ENCODE results near the gene EGFR. TPM values are rescaled to one million over a fixed set of nuclear protein-coding genes. Genes with fewer than 3 reads are reported as not detected.

The EGFR gene
- total and polyA plus RNA-seq, 9 donors = 13.0 to 54.6 (median 41.7) TPM

- no peaks in the 10 kb centered on the region for H3K27me3 ChIP-seq
- H3K36me3 ChIP-seq = no peaks in the 10 kb centered on the region
- no peak overlapping the region for H3K27ac ChIP-seq
- intact Hi-C loops (cut with DNase I) = no loop called here
- H3K4me3 ChIP-seq = no peak overlapping the region
- TF ChIP-seq CTCF (IDR thresholded peaks at IDR 0.05) = no peak
- no peak for TF ChIP-seq POLR2A (IDR thresholded peaks at IDR 0.05)
- TF ChIP-seq EP300 (IDR thresholded peaks at IDR 0.05) = no peak
- no peaks in the 10 kb centered on the region for H3K9me3 ChIP-seq
- 93 to 94% (median 94%) methylated on average over 14 of the region's 14 CpGs for WGBS, 3 donors
- no peaks in the 10 kb centered on the region for H3K4me1 ChIP-seq (ENCODE audit: insufficient read depth)
- DNase-seq = no peak
These were observed 38.3 kb upstream of the EGFR start for GRCh38 chr7:54980521-54980920.

DNA sequence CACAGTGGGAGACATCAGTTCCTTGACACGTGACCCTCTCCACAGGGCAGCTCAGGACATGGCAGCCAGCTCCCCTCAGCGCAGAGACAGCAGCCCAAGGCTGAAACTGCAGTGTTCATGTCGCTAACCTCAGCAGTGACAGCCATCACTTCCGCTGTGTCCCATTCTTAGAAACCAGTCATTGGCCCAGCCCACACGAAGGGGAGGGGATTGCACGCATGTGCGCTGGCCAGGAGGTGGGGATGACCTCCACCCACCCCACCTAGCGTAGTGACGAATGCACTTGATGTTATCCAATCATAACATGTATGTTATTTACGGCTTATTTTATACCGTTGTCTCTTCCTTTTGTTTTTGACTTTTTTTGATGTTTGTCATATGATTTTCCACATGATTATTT, 36.9 kb upstream of the EGFR start:
- TF ChIP-seq EP300 (IDR thresholded peaks at IDR 0.05) = no peak
- TF ChIP-seq POLR2A (IDR thresholded peaks at IDR 0.05) = no peak
- no peak for TF ChIP-seq CTCF (IDR thresholded peaks at IDR 0.05)
- 93 to 96% (median 94%) methylated on average over 11 of the region's 11 CpGs for WGBS, 3 donors
- no peaks in the 10 kb centered on the region for H3K36me3 ChIP-seq
- no peaks in the 10 kb centered on the region for H3K27me3 ChIP-seq
- no peaks in the 10 kb centered on the region for H3K9me3 ChIP-seq
- H3K4me3 ChIP-seq = no peak overlapping the region
- no peak for DNase-seq
- intact Hi-C loops (cut with DNase I) = no loop called here
- H3K27ac ChIP-seq = no peak overlapping the region
- no peaks in the 10 kb centered on the region for H3K4me1 ChIP-seq (ENCODE audit: insufficient read depth)

- intact Hi-C loops (cut with DNase I) = no loop called here
- H3K27me3 ChIP-seq = no peaks in the 10 kb centered on the region
- no peaks in the 10 kb centered on the region for H3K9me3 ChIP-seq
- no peak for TF ChIP-seq POLR2A (IDR thresholded peaks at IDR 0.05)
- no peak for TF ChIP-seq CTCF (IDR thresholded peaks at IDR 0.05)
- TF ChIP-seq EP300 (IDR thresholded peaks at IDR 0.05) = no peak
- no peaks in the 10 kb centered on the region for H3K36me3 ChIP-seq
- WGBS, 3 donors = 58 to 67% (median 65%) methylated on average over 7 of the region's 7 CpGs
- no peak overlapping the region for H3K4me3 ChIP-seq
- no peaks in the 10 kb centered on the region for H3K4me1 ChIP-seq (ENCODE audit: insufficient read depth)
- no peak overlapping the region for H3K27ac ChIP-seq
- no peak for DNase-seq
These were observed 33.1 kb upstream of the EGFR start for GRCh38 chr7:54985426-54986330.

DNA sequence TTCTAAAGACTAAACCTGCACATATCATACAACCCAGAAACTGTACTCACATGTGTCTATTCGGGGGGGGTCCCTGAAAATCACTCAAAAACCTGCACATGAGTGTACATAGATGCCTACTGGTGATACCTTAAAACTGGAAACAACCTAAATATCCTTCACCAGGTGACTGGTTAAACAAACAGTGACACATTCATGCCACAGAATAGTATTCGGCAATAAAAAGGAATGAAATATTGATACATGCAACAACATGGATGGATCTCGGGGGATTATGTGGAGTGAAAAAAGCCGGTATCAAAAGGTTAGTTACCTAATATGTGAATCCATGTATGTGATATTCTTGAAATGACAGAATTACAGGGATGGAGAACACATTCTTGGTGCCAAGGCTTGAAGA, 32.1 kb upstream of the EGFR start:
- Histone ChIP-seq H3K27ac (no peak overlapping the region), H3K27me3 (no peaks in the 10 kb centered on the region), H3K4me1 (ENCODE audit: insufficient read depth) (no peaks in the 10 kb centered on the region), H3K9me3 (no peaks in the 10 kb centered on the region), H3K36me3 (no peaks in the 10 kb centered on the region), H3K4me3 (no peak overlapping the region)
- DNase-seq = no peak
- 93 to 94% (median 94%) methylated on average over 4 of the region's 4 CpGs for WGBS, 3 donors
- TF ChIP-seq EP300 (IDR thresholded peaks at IDR 0.05) = no peak
- intact Hi-C loops (cut with DNase I) = no loop called here

GRCh38 chr7:54987772-54988171, 31.0 kb upstream of the EGFR start:
- intact Hi-C loops (cut with DNase I) = no loop called here
- no peak for DNase-seq
- no peaks in the 10 kb centered on the region for H3K4me1 ChIP-seq (ENCODE audit: insufficient read depth)
- no peaks in the 10 kb centered on the region for H3K36me3 ChIP-seq
- no peaks in the 10 kb centered on the region for H3K27me3 ChIP-seq
- WGBS, 3 donors = 30 to 42% (median 41%) methylated on average over 1 of the region's 1 CpG
- H3K9me3 ChIP-seq = no peaks in the 10 kb centered on the region
- H3K4me3 ChIP-seq = no peak overlapping the region
- no peak overlapping the region for H3K27ac ChIP-seq
- TF ChIP-seq CTCF (IDR thresholded peaks at IDR 0.05) (no peak), POLR2A (IDR thresholded peaks at IDR 0.05) (no peak), EP300 (IDR thresholded peaks at IDR 0.05) (no peak)
